Transverse colon (tissue), 4 donors: ENCODE results near the gene SNX13. TPM values are rescaled to one million over a fixed set of nuclear protein-coding genes. Genes with fewer than 3 reads are reported as not detected.

Source experiments
- DNase-seq: peaks from one replicate; pipeline ENCODE4 v3.0.0-alpha.2; 2019
- H3K27ac ChIP-seq, 4 donors: fragments of 200-600 bp; sonication (generic); 2 replicates each; pipeline ENCODE4 v1.5.1; 2016 to 2018; ENCODE audit warnings: inconsistent platforms in 4 of 4
- H3K27me3 ChIP-seq: fragments of 200-600 bp; sonication (generic); 2 replicates; pipeline ENCODE4 v1.5.1; 2017; ENCODE audit warnings: inconsistent platforms
- H3K36me3 ChIP-seq, 4 donors: fragments of 200-600 bp; sonication (generic); 2 replicates each; pipeline ENCODE4 v1.5.1; 2017 to 2019; ENCODE audit warnings: inconsistent platforms in 4 of 4
- H3K4me1 ChIP-seq, 4 donors: fragments of 200-600 bp; sonication (generic); 2 replicates each; pipeline ENCODE4 v1.5.1; 2017 to 2020; ENCODE audit warnings: inconsistent platforms in 4 of 4
- H3K4me3 ChIP-seq, 4 donors: fragments of 200-600 bp; sonication (generic); 1 replicate in 1 of 4; 2 replicates in 3 of 4; pipeline versions ENCODE4 v1.5.1 to v1.6.1; 2017 to 2019; ENCODE audit warnings: inconsistent platforms in 4 of 4
- H3K9me3 ChIP-seq, 2 donors: fragments of 200-600 bp; sonication (generic); 2 replicates each; pipeline ENCODE4 v1.5.1; 2017 to 2019; ENCODE audit warnings: inconsistent platforms in 2 of 2
- CTCF ChIP-seq, 5 experiments: fragments of 200-600 bp in 3 of 5; fragments of 450-650 bp in 2 of 5; sonication (generic) in 3 of 5; IDR thresholded peaks; 1 replicate in 2 of 5; 2 replicates in 3 of 5; pipeline ENCODE4 v1.5.1; 2016 to 2017; ENCODE audit warnings: antibody characterized with exemption in 5 of 5, inconsistent platforms in 3 of 5, mild to moderate bottlenecking in 2 of 5, moderate library complexity in 1 of 5
- EP300 ChIP-seq: sonication (generic); formaldehyde crosslinking; IDR thresholded peaks from one replicate; pipeline ENCODE4 v1.6.1; 2017; ENCODE audit warnings: antibody characterized with exemption, low read depth
- POLR2A ChIP-seq: fragments of 450-650 bp; IDR thresholded peaks from one replicate; pipeline ENCODE4 v1.6.1; 2016; ENCODE audit warnings: antibody characterized with exemption, mild to moderate bottlenecking, moderate library complexity
- POLR2AphosphoS5 ChIP-seq, 3 donors: sonication (generic); formaldehyde crosslinking; IDR thresholded peaks; one replicate each; pipeline ENCODE4 v1.6.1; 2016; ENCODE audit warnings: antibody characterized with exemption in 3 of 3
- WGBS, 2 donors: methylation state at CpG; one replicate each; pipeline ENCODE4 v1.1.5; 2018; ENCODE audit warnings: low coverage in 1 of 2; 5-methylcytosine and 5-hydroxymethylcytosine counted together
- in situ Hi-C, 4 donors: fragments of 200-750 bp; cut with MboI; loops; one replicate each; pipeline versions ENCODE4 v1.15.0 to v1.15.1; 2017; ENCODE audit warnings: low sequenced_read_pairs in 3 of 4, low pct_ligation_motif_present in 1 of 4, low pct_unique_long_range_greater_than_20kb in 1 of 4
- intact Hi-C: fragments of 100-400 bp; cut with DNase I; formaldehyde crosslinking; loops from one replicate; pipeline ENCODE4 v1.15.1; 2023; ENCODE audit warnings: low total_unique reads
- total RNA-seq, 4 donors: library from RNA; depleted of rRNA; stranded (reverse); fragments of >200 nt; gene quantifications; one replicate each; pipeline ENCODE4 v1.1.0, GENCODE V29; 2016

SNX13 gene
- total RNA-seq, 4 donors from 2014 or later, result 11.3 to 83.8 (median 69.0) TPM

- Histone ChIP-seq H3K4me3 (no peak overlapping the region), H3K9me3 (no peaks in the 10 kb centered on the region), H3K27ac (no peak overlapping the region), H3K36me3 (no peaks in the 10 kb centered on the region), H3K4me1 (no peaks in the 10 kb centered on the region), H3K27me3 (no peaks in the 10 kb centered on the region)
- WGBS, 2 donors, result 83 to 100% methylated on average over 1 to 2 of the region's 2 CpGs
- DNase-seq, result no peak
- TF ChIP-seq EP300 (no peak), POLR2AphosphoS5 (IDR thresholded peaks at IDR 0.05) (no peak), CTCF (IDR thresholded peaks at IDR 0.05) (no peak), POLR2A (no peak)
- intact Hi-C loops, result no loop called here
- in situ Hi-C loops, result no loop called here
Measured at GRCh38 chr7:17976952-17977351, 36.7 kb upstream of the SNX13 start.

- 54 to 81% methylated on average over 2 of the region's 2 CpGs for WGBS, 2 donors
Measured at GRCh38 chr7:17971411-17971810, 31.1 kb upstream of the SNX13 start.

GRCh38 chr7:17968791-17969715 is 28.8 kb upstream of the SNX13 start:
- intact Hi-C loops, result no loop called here
- Histone ChIP-seq H3K4me3 (no peak overlapping the region), H3K36me3 (no peaks in the 10 kb centered on the region), H3K27ac (peak overlapping the region in 1 of 4 donors; percentile 36), H3K27me3 (no peaks in the 10 kb centered on the region), H3K4me1 (peaks cover 0 to 10% (median 2%) of the 10 kb centered on the region in 4 donors), H3K9me3 (no peaks in the 10 kb centered on the region)
- no peak for TF ChIP-seq EP300
- TF ChIP-seq CTCF (IDR thresholded peaks at IDR 0.05), result no peak
- TF ChIP-seq POLR2AphosphoS5 (IDR thresholded peaks at IDR 0.05), result no peak
- no peak for TF ChIP-seq POLR2A
- no peak for DNase-seq
- WGBS, 2 donors, result 32 to 53% methylated on average over 5 of the region's 5 CpGs
- in situ Hi-C loops, result loop anchor here in 1 of 4 donors (25.0 kb wide), 1 partner anchor 368 kb away; no protein-coding TSS in a partner anchor

More at GRCh38 chr7:17971411-17971810, 31.1 kb upstream of the SNX13 start:
- Histone ChIP-seq H3K9me3 (no peaks in the 10 kb centered on the region), H3K27me3 (no peaks in the 10 kb centered on the region), H3K4me1 (peaks cover 0 to 10% (median 2%) of the 10 kb centered on the region in 4 donors), H3K4me3 (no peak overlapping the region), H3K36me3 (no peaks in the 10 kb centered on the region), H3K27ac (no peak overlapping the region)
- intact Hi-C loops (no loop called here), in situ Hi-C loops (loop anchor here in 1 of 4 donors (25.0 kb wide), 1 partner anchor 366 kb away; no protein-coding TSS in a partner anchor)
- DNase-seq, result no peak
- TF ChIP-seq CTCF (IDR thresholded peaks at IDR 0.05) (no peak), POLR2AphosphoS5 (IDR thresholded peaks at IDR 0.05) (no peak), POLR2A (no peak), EP300 (no peak)

GRCh38 chr7:17966706-17967105 is 26.4 kb upstream of the SNX13 start:
- Histone ChIP-seq H3K27ac (no peak overlapping the region), H3K4me3 (no peak overlapping the region), H3K27me3 (no peaks in the 10 kb centered on the region), H3K36me3 (no peaks in the 10 kb centered on the region), H3K9me3 (no peaks in the 10 kb centered on the region), H3K4me1 (peaks cover 0 to 10% (median 2%) of the 10 kb centered on the region in 4 donors)
- DNase-seq, result no peak
- in situ Hi-C loops (loop anchor here in 1 of 4 donors (25.0 kb wide), 1 partner anchor 371 kb away; no protein-coding TSS in a partner anchor), intact Hi-C loops (no loop called here)
- 75 to 83% methylated on average over 3 of the region's 3 CpGs for WGBS, 2 donors
- TF ChIP-seq CTCF (IDR thresholded peaks at IDR 0.05) (no peak), EP300 (no peak), POLR2AphosphoS5 (IDR thresholded peaks at IDR 0.05) (no peak), POLR2A (no peak)
